H1 (cell line): ENCODE measurements around the gene KCNK7. TPM values are rescaled to one million over a fixed set of nuclear protein-coding genes. Genes with fewer than 3 reads are reported as not detected.

Experiments used
- CTCF ChIA-PET: fragments of 300-600 bp; sonication (Branson Sonifier 250); formaldehyde crosslinking; loops from one replicate; lab custom pipeline; 2021; ENCODE audit not compliant: partially characterized antibody; lab: Charles Lee
- POLR2A ChIA-PET: fragments of 300-600 bp; sonication (Branson Sonifier 250); formaldehyde crosslinking; loops from one replicate; lab custom pipeline; 2021; ENCODE audit warnings: inconsistent platforms; ENCODE audit not compliant: partially characterized antibody; lab: Charles Lee
- DNase-seq, 2 experiments: peaks; one replicate each; pipeline versions ENCODE4 v3.0.0 to v3.0.0-alpha.2; 2010 to 2022; ENCODE audit warnings: low spot score in 2 of 2, low read depth in 1 of 2, mixed read lengths in 1 of 2
- FAIRE-seq: peaks from 2 replicates; lab custom pipeline; 2011; peaks lifted over from hg19 to GRCh38; lab: Jason Lieb, UNC
- H2AFZ ChIP-seq: 2 replicates; pipeline ENCODE4 v1.8.1; 2012; ENCODE audit warnings: low read length, inconsistent platforms
- H2AK5ac ChIP-seq: 2 replicates; pipeline ENCODE4 v1.6.1; 2013; ENCODE audit warnings: low read depth, low read length
- H2BK120ac ChIP-seq: replicated peaks from 2 replicates; pipeline ENCODE3; 2013; ENCODE audit warnings: low read depth, low read length, inconsistent platforms
- H2BK12ac ChIP-seq: 2 replicates; pipeline ENCODE4 v1.6.1; 2013; ENCODE audit warnings: low read depth, low read length
- H2BK15ac ChIP-seq: 2 replicates; pipeline ENCODE4 v1.6.1; 2013; ENCODE audit warnings: low read length
- H2BK20ac ChIP-seq: 2 replicates; pipeline ENCODE4 v1.6.1; 2013; ENCODE audit warnings: low read length
- H2BK5ac ChIP-seq: 2 replicates; pipeline ENCODE4 v1.6.1; 2013; ENCODE audit warnings: low read depth, low read length
- H3K14ac ChIP-seq: 2 replicates; pipeline ENCODE4 v1.6.1; 2013; ENCODE audit warnings: inconsistent platforms; ENCODE audit not compliant: insufficient read length
- H3K18ac ChIP-seq: 2 replicates; pipeline ENCODE4 v1.6.1; 2013; ENCODE audit warnings: low read length; ENCODE audit errors: extremely low read depth
- H3K23ac ChIP-seq: 2 replicates; pipeline ENCODE4 v1.6.1; 2013; ENCODE audit warnings: inconsistent platforms; ENCODE audit not compliant: insufficient read length
- H3K23me2 ChIP-seq: 2 replicates; pipeline ENCODE4 v1.6.1; 2013; ENCODE audit warnings: low read depth, low read length
- H3K27ac ChIP-seq: 2 replicates; pipeline ENCODE4 v1.6.1; 2011; ENCODE audit warnings: low read depth, low read length, inconsistent platforms
- H3K27me3 ChIP-seq, 4 experiments: replicated peaks in 1 of 4; 1 replicate in 1 of 4; 2 replicates in 3 of 4; pipeline versions ENCODE4 v1.6.1 to v1.8.1; 2011 to 2013; ENCODE audit warnings: low read length in 3 of 4, mild to moderate bottlenecking in 3 of 4, inconsistent platforms in 2 of 4, mixed read lengths in 2 of 4, moderate library complexity in 1 of 4; ENCODE audit not compliant: control insufficient read depth in 3 of 4, insufficient read depth in 3 of 4; ENCODE audit errors: extremely low read depth in 1 of 4
- H3K36me3 ChIP-seq, 4 experiments: 2 replicates each; pipeline versions ENCODE4 v1.6.1 to v1.8.1; 2011 to 2013; ENCODE audit warnings: mild to moderate bottlenecking in 4 of 4, low read length in 3 of 4, moderate library complexity in 2 of 4, control low read depth in 1 of 4, inconsistent platforms in 1 of 4; ENCODE audit not compliant: insufficient read depth in 4 of 4, control insufficient read depth in 2 of 4
- H3K4ac ChIP-seq: replicated peaks from 2 replicates; pipeline ENCODE3; 2013; ENCODE audit warnings: low read length, low read depth, mixed read lengths, inconsistent platforms; ENCODE audit not compliant: insufficient read length
- H3K4me1 ChIP-seq, 4 experiments: replicated peaks in 1 of 4; 1 replicate in 1 of 4; 2 replicates in 3 of 4; pipeline versions ENCODE4 v1.6.1 to v1.8.1; 2011 to 2013; ENCODE audit warnings: low read length in 3 of 4, inconsistent platforms in 2 of 4, mixed read lengths in 1 of 4; ENCODE audit not compliant: insufficient read depth in 4 of 4, control insufficient read depth in 3 of 4
- H3K4me2 ChIP-seq, 2 experiments: 2 replicates each; pipeline versions ENCODE4 v1.6.1 to v1.8.1; 2011 to 2013; ENCODE audit warnings: low read depth in 2 of 2, low read length in 2 of 2, control low read depth in 1 of 2, inconsistent platforms in 1 of 2, mild to moderate bottlenecking in 1 of 2; ENCODE audit not compliant: insufficient read depth in 1 of 2
- H3K4me3 ChIP-seq, 4 experiments: fragments of 200-600, 300-600 bp in 1 of 4; sonication (generic), shearing (Covaris generic), sonication (Bioruptor Twin) in 1 of 4; 2 replicates each; pipeline versions ENCODE4 v1.5.1 to v1.8.1; 2011 to 2016; ENCODE audit warnings: low read length in 4 of 4, low read depth in 3 of 4, control low read depth in 2 of 4, inconsistent platforms in 2 of 4, mild to moderate bottlenecking in 2 of 4, mixed read lengths in 1 of 4, moderate library complexity in 1 of 4; ENCODE audit not compliant: insufficient read depth in 2 of 4; ENCODE audit errors: extremely low read depth in 1 of 4
- H3K56ac ChIP-seq: replicated peaks from 2 replicates; pipeline ENCODE3; 2013; ENCODE audit warnings: low read depth, mild to moderate bottlenecking, mixed read lengths, low read length, inconsistent platforms; ENCODE audit not compliant: insufficient read length
- H3K79me1 ChIP-seq: 2 replicates; pipeline ENCODE4 v1.6.1; 2013; ENCODE audit warnings: low read depth, low read length, control low read depth
- H3K79me2 ChIP-seq, 2 experiments: 2 replicates each; pipeline versions ENCODE4 v1.6.1 to v1.8.1; 2012 to 2013; ENCODE audit warnings: low read length in 2 of 2, mild to moderate bottlenecking in 2 of 2, inconsistent platforms in 1 of 2; ENCODE audit not compliant: insufficient read depth in 2 of 2, control insufficient read depth in 1 of 2
- H3K9ac ChIP-seq, 4 experiments: replicated peaks in 1 of 4; 1 replicate in 1 of 4; 2 replicates in 3 of 4; pipeline versions ENCODE4 v1.6.1 to v1.8.1; 2011 to 2013; ENCODE audit warnings: low read depth in 3 of 4, low read length in 3 of 4, control low read depth in 2 of 4, mild to moderate bottlenecking in 2 of 4, moderate library complexity in 2 of 4, inconsistent platforms in 1 of 4; ENCODE audit errors: extremely low read depth in 1 of 4
- H3K9me3 ChIP-seq, 2 experiments: 2 replicates each; pipeline versions ENCODE4 v1.6.1 to v1.8.1; 2012 to 2013; ENCODE audit warnings: mild to moderate bottlenecking in 2 of 2, moderate library complexity in 2 of 2, control low read depth in 1 of 2, inconsistent platforms in 1 of 2, low read depth in 1 of 2, low read length in 1 of 2, mixed read lengths in 1 of 2; ENCODE audit not compliant: insufficient read depth in 2 of 2
- H4K20me1 ChIP-seq, 2 experiments: replicated peaks in 1 of 2; 2 replicates each; pipeline versions ENCODE3 to v1.8.1; 2011 to 2013; ENCODE audit warnings: inconsistent platforms in 2 of 2, low read length in 2 of 2, mild to moderate bottlenecking in 1 of 2; ENCODE audit not compliant: insufficient read depth in 2 of 2, control insufficient read depth in 1 of 2
- H4K5ac ChIP-seq: 2 replicates; pipeline ENCODE4 v1.6.1; 2013; ENCODE audit warnings: low read length, low read depth, mixed read lengths, inconsistent platforms; ENCODE audit not compliant: insufficient read length
- H4K8ac ChIP-seq: 2 replicates; pipeline ENCODE4 v1.8.0; 2013; ENCODE audit warnings: mild to moderate bottlenecking, moderate library complexity, low read length, inconsistent platforms; ENCODE audit not compliant: insufficient read depth; ENCODE audit errors: extremely low read depth
- H4K91ac ChIP-seq: replicated peaks from 2 replicates; pipeline ENCODE3; 2013; ENCODE audit warnings: low read length, mixed read lengths, inconsistent platforms; ENCODE audit not compliant: insufficient read length
- ASH2L ChIP-seq: fragments of 200-600, 300-600 bp; sonication (generic); IDR thresholded peaks from one replicate; pipeline ENCODE4 v1.7.1; 2017; ENCODE audit warnings: low read length
- CEBPB ChIP-seq: IDR thresholded peaks from 2 replicates; pipeline ENCODE4 v1.6.1; 2012; ENCODE audit warnings: low read depth, low read length
- RFX5 ChIP-seq: IDR thresholded peaks from 2 replicates; pipeline ENCODE4 v1.6.1; 2011; ENCODE audit warnings: low read depth, low read length, improper control_type of control experiment, borderline replicate concordance
- WGBS, 2 experiments: shearing (Covaris generic) in 1 of 2; methylation state at CpG; one replicate each; pipeline versions ENCODE4 v1.1.6 to v1.1.7; 2013 to 2015; ENCODE audit warnings: low lambda C conversion rate in 2 of 2, mixed read lengths in 2 of 2, inconsistent platforms in 1 of 2, low coverage in 1 of 2, missing lambda C conversion rate in 1 of 2; ENCODE audit not compliant: insufficient replicate concordance in 2 of 2, insufficient coverage in 1 of 2, insufficient read length in 1 of 2; ENCODE audit errors: extremely low coverage in 1 of 2, missing lambda C conversion rate in 1 of 2; 5-methylcytosine and 5-hydroxymethylcytosine counted together
- polyA plus RNA-seq, 7 experiments: library from polyadenylated mRNA; depleted of rRNA in 3 of 7; stranded (reverse) in 5 of 7; unstranded in 2 of 7; fragments of >200 nt in 5 of 7; fragments of 200-250 nt in 2 of 7; gene quantifications; 1 replicate in 5 of 7; 2 replicates in 1 of 7; 4 replicates in 1 of 7; pipeline versions ENCODE4 v1.2.1 to v1.2.3, GENCODE V29; 2011 to 2013; ENCODE audit warnings: missing spikeins in 2 of 7, mixed read lengths in 2 of 7
- total RNA-seq: library from RNA; stranded (reverse); fragmentation: NEBNext Ultra II Directional; extraction: Animal tissue kit (Norgen Biotek cat#: 25700); gene quantifications from 2 replicates; pipeline ENCODE4 v1.2.1, GENCODE V29; 2021

KCNK7 gene
- total and polyA plus RNA-seq, 2 of the 8 experiments (the other 6 are each of a cell fraction or from before 2014, with no cell fraction given), result 0.74 to 1.0 TPM

GRCh38 chr11:65618763-65619162 lies 23.2 kb upstream of the KCNK7 start:
- POLR2A ChIA-PET, result interaction anchor here (1.4 to 5.7 kb wide), 3 partner anchors 7 to 19 kb away, joined by 4 to 38 read pairs (median 6); partner anchors contain the start of gene SIPA1
- 92% methylated on average over 13 of the region's 14 CpGs; no CpG with 5 or more reads in 1 of the 2 experiments for WGBS, 2 experiments
- H3K9ac ChIP-seq, result no peak overlapping the region

More at GRCh38 chr11:65618763-65619162, 23.2 kb upstream of the KCNK7 start:
- H4K20me1 ChIP-seq, result peaks cover 5 to 38% of the 10 kb centered on the region in 2 experiments
- H3K4me1 ChIP-seq, result peaks cover 0 to 9% (median 3%) of the 10 kb centered on the region in 4 experiments; a peak in 4 of 7 replicates
- no peak overlapping the region for H2BK20ac ChIP-seq
- no peak overlapping the region for H2BK12ac ChIP-seq
- H3K4ac ChIP-seq, result no peak overlapping the region
- CTCF ChIA-PET, result interaction anchor here (1.0 to 2.1 kb wide), 3 partner anchors 25 to 368 kb away, joined by 3 to 8 read pairs (median 4); no protein-coding TSS in a partner anchor
- peaks cover 12% of the 10 kb centered on the region for H3K23me2 ChIP-seq
- no peak overlapping the region for H3K14ac ChIP-seq
- no peak overlapping the region for H4K91ac ChIP-seq
- H2AFZ ChIP-seq, result no peak overlapping the region
- H2AK5ac ChIP-seq, result no peak overlapping the region
- no peak overlapping the region for H4K8ac ChIP-seq
- no peak overlapping the region for H3K18ac ChIP-seq
- no peak overlapping the region for H3K23ac ChIP-seq
- H3K79me2 ChIP-seq, result peaks cover 6 to 16% of the 10 kb centered on the region in 2 experiments
- no peak overlapping the region for H3K4me2 ChIP-seq
- no peaks in the 10 kb centered on the region for H3K27me3 ChIP-seq
- H3K27ac ChIP-seq, result no peak overlapping the region
- no peak for DNase-seq
- no peak overlapping the region for H2BK120ac ChIP-seq
- no peak overlapping the region for H2BK5ac ChIP-seq
- H3K56ac ChIP-seq, result no peak overlapping the region
- no peak overlapping the region for H3K4me3 ChIP-seq
- no peak overlapping the region for H4K5ac ChIP-seq
- peaks cover 16% of the 10 kb centered on the region for H3K79me1 ChIP-seq
- no peak overlapping the region for H2BK15ac ChIP-seq
- TF ChIP-seq RFX5 (no peak), CEBPB (no peak), ASH2L (no peak)
- FAIRE-seq, result no peak
- H3K9me3 ChIP-seq, result no peaks in the 10 kb centered on the region
- H3K36me3 ChIP-seq, result peaks cover 7 to 40% (median 21%) of the 10 kb centered on the region in 4 experiments; a peak in 7 of 8 replicates
